Neutrophil (primary cell): Measurements from ENCODE around the gene MICU1.

Experiments
- H3K27ac ChIP-seq: fragments of 200-600 bp; sonication (generic); 2 replicates; pipeline ENCODE4 v1.5.1; 2016; ENCODE audit warnings: mild to moderate bottlenecking, moderate library complexity
- H3K27me3 ChIP-seq: fragments of 200-600 bp; sonication (generic); 2 replicates; pipeline ENCODE4 v1.6.0; 2016; ENCODE audit warnings: mild to moderate bottlenecking
- H3K36me3 ChIP-seq: fragments of 200-600 bp; sonication (generic); 2 replicates; pipeline ENCODE4 v1.5.1; 2017
- H3K4me1 ChIP-seq, 2 experiments: fragments of 200-600 bp in 1 of 2; sonication (generic) in 1 of 2; 1 replicate in 1 of 2; 2 replicates in 1 of 2; pipeline versions ENCODE4 v1.5.1 to v1.6.1; 2013 to 2016; ENCODE audit warnings: low read depth in 1 of 2, low read length in 1 of 2, mild to moderate bottlenecking in 1 of 2, moderate library complexity in 1 of 2; ENCODE audit not compliant: control insufficient read depth in 1 of 2, insufficient read depth in 1 of 2
- H3K4me3 ChIP-seq, 2 experiments: fragments of 200-600 bp in 1 of 2; sonication (generic) in 1 of 2; 1 replicate in 1 of 2; 2 replicates in 1 of 2; pipeline ENCODE4 v1.5.1; 2013 to 2016; ENCODE audit warnings: low read depth in 1 of 2, low read length in 1 of 2, mild to moderate bottlenecking in 1 of 2, moderate library complexity in 1 of 2
- H3K9me3 ChIP-seq: fragments of 200-600 bp; sonication (generic); 2 replicates; pipeline ENCODE4 v1.5.1; 2016
- TF ChIP-seq, protein P1 (sequence below): fragments of 200-600 bp; sonication (generic); IDR thresholded peaks from 2 replicates; pipeline ENCODE4 v1.5.1; 2016; ENCODE audit warnings: antibody characterized with exemption

The MICU1 gene

DNA sequence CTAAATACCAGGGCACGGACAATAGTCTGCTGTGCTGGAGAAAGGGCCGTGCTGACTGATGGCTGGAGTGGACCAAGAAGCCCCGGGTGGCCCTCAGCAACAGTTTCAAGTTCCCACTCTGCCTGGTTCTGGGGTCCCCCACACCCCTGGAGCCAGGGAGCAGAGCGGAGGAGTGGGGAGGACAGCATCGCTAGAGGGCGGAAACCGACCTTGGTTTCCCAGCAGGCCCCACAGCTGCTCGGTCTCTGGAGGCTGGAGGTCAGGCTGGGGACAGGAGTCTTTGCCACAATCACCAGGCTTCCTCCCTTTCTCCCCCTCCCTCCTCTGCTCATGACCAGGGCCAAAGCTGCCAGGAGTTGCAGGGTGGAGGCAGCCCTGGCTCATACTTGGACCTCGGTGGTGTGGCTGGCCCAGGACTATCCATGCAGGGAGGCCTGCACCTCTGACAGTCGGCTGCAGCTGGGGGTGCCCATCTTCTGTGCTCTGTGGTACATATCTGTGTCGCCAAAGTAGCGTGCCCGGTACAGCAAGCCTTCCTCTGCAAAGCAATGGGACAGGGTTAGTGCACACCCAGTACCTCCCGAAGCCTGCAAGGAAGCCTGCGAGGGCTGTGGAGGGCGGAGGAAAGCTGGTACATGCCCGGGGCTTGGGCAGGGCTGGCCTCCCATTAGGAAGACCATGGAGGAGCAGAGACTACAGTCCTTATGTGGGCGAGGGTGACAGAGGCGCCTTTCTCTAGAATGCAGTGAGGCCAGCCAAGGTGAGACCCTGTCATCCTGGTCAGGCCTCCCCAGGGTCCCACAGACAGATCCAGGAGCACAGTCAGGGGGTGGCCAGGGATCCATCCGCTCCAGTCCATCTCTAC is 290.3 kb downstream of the MICU1 start:
- peaks cover 62 to 66% of the 10 kb centered on the region in 2 experiments for H3K4me1 ChIP-seq
- peaks cover 61% of the 10 kb centered on the region for H3K36me3 ChIP-seq
- H3K27me3 ChIP-seq, result no peaks in the 10 kb centered on the region
- H3K4me3 ChIP-seq, result peak overlapping the region; percentile 43 to 48
- TF ChIP-seq, protein P1, sequence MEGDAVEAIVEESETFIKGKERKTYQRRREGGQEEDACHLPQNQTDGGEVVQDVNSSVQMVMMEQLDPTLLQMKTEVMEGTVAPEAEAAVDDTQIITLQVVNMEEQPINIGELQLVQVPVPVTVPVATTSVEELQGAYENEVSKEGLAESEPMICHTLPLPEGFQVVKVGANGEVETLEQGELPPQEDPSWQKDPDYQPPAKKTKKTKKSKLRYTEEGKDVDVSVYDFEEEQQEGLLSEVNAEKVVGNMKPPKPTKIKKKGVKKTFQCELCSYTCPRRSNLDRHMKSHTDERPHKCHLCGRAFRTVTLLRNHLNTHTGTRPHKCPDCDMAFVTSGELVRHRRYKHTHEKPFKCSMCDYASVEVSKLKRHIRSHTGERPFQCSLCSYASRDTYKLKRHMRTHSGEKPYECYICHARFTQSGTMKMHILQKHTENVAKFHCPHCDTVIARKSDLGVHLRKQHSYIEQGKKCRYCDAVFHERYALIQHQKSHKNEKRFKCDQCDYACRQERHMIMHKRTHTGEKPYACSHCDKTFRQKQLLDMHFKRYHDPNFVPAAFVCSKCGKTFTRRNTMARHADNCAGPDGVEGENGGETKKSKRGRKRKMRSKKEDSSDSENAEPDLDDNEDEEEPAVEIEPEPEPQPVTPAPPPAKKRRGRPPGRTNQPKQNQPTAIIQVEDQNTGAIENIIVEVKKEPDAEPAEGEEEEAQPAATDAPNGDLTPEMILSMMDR, result no peak
- H3K9me3 ChIP-seq, result no peaks in the 10 kb centered on the region
- H3K27ac ChIP-seq, result peak overlapping the region; percentile 81

DNA sequence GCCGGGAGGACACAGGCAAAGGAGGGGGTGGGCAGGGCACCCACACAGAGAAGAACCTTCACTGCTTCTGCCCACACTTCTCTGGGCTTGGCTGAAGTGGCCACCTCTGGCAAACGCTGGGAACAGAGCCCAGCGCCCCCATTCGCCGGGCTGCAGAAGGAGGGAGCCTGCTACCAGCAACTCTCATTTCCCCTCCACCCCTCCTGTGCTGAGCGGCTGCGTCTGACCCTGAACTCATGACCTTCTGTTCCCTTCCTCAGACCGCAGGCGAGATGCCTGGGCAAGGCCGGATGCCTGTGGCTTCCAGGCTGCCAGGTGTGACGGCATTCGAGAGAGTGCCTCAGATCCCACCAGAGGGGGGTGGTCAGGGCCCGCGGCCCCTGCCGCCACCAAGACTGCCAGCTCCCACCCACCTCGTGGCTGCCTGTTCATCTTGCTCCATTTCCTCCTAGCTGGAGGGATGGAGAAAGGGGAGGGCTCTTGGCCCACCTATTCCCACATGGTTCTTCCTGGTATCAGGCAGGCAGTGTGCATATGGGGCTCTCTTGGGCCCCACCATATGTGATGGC is 291.0 kb downstream of the MICU1 start:
- peak overlapping the region; percentile 43 to 48 for H3K4me3 ChIP-seq
- no peaks in the 10 kb centered on the region for H3K27me3 ChIP-seq
- H3K27ac ChIP-seq, result peak overlapping the region; percentile 81
- no peaks in the 10 kb centered on the region for H3K9me3 ChIP-seq
- peaks cover 53% of the 10 kb centered on the region for H3K36me3 ChIP-seq
- TF ChIP-seq, protein P1, result peak; percentile 69
- H3K4me1 ChIP-seq, result peaks cover 69 to 73% of the 10 kb centered on the region in 2 experiments

DNA sequence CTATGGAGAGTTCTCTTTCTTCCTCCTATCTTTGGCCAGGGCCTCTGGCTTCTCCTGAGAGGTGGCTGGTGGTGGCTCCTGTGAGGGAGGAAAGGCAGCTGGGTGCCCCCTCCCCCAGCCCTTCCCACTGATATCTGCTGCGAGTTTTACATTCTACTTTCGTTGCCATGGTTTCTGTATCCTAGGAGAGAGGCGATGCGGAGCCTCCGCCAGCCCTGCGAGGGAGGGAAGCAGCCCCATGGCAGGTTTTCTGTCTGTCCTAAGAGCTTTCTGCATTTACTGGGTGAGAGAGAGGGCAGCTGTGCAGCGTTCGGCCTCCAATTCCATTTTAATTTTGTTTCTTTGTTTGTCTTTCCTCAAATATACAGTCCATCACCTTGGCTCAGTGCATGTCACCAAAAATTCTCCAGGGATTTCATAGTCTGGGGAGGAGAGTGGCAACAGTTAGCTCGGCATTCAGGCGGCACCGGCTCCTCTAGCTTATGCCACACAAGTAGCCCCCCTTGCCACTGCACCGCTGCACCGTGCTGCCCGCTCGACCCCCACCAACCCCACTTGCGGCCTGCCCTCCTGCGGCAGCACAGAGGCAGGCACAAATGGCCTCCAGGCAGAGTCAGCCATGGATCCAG is 291.6 kb downstream of the MICU1 start:
- Histone ChIP-seq H3K36me3 (peaks cover 49% of the 10 kb centered on the region), H3K4me1 (peaks cover 75 to 79% of the 10 kb centered on the region in 2 experiments), H3K27ac (peak overlapping the region; percentile 81), H3K27me3 (no peaks in the 10 kb centered on the region), H3K9me3 (no peaks in the 10 kb centered on the region), H3K4me3 (peak overlapping the region in 1 of 2 experiments; percentile 48)
- TF ChIP-seq, protein P1, result no peak

DNA sequence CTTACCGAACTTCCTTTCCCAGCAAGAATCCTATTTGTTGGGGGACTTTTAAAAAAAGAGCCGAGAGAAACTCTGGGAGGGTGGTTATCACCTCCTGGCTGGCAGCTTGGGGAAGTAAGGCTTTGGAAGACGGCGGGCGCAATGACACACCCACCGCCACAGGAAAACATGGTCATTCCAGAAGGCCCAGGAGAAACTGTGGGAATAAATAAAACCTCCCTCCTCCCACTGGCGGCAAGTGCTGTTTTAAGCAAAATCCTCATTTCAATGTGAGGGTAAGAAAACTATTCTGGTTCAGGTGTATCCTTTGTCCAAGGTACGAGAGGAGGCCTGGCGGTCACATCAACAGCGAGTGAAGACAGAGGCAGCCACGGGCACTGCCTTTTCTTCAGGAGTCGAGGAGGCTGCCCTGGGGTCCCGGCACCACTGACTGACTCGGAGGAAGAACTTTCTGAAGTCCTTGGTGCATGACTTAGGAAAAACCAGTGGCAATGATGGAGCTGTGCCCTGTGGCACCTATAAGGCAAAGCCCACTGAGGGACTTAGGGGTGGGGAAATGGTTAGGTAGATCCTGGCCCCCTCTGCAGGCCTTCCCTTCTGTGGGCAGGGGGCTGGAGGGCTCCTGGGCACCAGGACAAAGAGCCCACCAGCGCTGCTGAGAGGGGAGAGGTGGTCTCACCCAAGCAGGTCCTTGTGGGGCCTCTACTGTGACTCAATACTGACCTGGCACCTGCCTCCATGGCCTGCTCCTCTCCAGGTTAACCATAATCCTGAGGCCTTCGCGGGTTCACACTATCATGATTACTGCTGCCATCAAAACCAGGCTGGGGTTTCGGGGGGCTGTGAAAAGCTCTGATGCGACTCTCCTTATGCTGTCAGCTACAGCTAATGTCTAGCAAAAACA is 292.5 kb downstream of the MICU1 start:
- H3K27ac ChIP-seq, result peak overlapping the region; percentile 81
- H3K4me1 ChIP-seq, result peaks cover 85 to 88% of the 10 kb centered on the region in 2 experiments
- TF ChIP-seq, protein P1, result no peak

More for the DNA sequence above, 292.5 kb downstream of the MICU1 start:
- peaks cover 44% of the 10 kb centered on the region for H3K36me3 ChIP-seq
- no peaks in the 10 kb centered on the region for H3K9me3 ChIP-seq
- no peaks in the 10 kb centered on the region for H3K27me3 ChIP-seq
- no peak overlapping the region for H3K4me3 ChIP-seq
